Measurements from ENCODE around the gene COG8.
"Not testable (repeated sequence)": the region's sequence is repeated elsewhere in the genome, so short reads cannot be mapped to it uniquely, and the experiment has no call there.

Gene COG8, protein sequence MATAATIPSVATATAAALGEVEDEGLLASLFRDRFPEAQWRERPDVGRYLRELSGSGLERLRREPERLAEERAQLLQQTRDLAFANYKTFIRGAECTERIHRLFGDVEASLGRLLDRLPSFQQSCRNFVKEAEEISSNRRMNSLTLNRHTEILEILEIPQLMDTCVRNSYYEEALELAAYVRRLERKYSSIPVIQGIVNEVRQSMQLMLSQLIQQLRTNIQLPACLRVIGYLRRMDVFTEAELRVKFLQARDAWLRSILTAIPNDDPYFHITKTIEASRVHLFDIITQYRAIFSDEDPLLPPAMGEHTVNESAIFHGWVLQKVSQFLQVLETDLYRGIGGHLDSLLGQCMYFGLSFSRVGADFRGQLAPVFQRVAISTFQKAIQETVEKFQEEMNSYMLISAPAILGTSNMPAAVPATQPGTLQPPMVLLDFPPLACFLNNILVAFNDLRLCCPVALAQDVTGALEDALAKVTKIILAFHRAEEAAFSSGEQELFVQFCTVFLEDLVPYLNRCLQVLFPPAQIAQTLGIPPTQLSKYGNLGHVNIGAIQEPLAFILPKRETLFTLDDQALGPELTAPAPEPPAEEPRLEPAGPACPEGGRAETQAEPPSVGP

DNA sequence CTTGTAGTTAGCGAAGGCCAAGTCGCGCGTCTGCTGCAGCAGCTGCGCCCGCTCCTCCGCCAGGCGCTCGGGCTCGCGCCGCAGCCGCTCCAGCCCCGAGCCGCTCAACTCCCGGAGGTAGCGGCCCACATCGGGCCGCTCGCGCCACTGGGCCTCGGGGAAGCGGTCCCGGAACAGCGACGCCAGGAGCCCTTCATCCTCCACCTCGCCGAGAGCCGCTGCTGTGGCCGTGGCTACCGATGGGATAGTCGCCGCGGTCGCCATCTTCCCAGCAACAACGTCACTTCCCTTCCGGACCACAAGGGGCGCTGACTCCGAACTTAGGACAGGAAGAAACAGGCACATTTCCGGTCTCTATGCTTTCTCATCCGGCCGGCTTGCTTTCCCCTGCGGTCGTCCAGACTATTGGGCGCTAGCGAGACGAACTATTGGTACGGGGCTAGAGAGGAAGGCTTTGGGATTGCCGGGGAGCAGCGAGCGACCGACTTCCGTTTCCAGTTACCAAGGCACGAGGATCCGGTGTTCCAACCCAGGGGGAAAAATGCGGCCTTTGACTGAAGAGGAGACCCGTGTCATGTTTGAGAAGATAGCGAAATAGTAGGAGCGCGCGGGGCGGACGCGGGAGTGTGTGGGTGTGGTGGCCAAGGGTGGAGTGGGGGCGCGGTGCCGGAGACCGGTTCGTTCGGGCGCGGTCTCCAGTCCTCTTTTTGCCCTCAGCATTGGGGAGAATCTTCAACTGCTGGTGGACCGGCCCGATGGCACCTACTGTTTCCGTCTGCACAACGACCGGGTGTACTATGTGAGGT lies at the start of gene COG8, which contains the start of gene NIP7:
Gene COG8 (minus strand): TSS at position 276 of the 806 bp plus-strand sequence. CDS start 12 bp downstream, at position 264.
Gene NIP7 (plus strand): TSS at position 484 of the 806 bp plus-strand sequence. CDS start 58 bp downstream, at position 542.
- peak; percentile 99 for DNase-seq

DNA sequence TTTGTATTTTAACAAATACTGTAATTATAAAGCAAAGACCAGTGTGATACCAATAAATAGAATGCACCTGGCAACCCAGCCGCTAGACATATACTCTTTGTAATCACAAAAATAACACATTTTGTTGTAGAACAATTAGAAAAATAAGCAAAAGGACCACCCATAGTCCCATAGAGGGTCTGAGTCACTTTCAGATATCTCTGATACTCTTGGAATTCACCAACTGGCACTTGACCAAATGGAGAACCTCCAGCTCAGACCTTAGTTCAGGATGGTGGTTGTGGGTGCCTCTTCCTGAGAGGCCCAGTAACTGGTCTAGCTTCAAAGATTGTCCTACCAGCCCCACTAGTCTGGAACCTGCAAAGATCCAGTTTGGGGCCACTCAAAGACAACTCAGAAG lies 47.2 kb upstream of the COG8 start:
- DNase-seq: no peak

DNA sequence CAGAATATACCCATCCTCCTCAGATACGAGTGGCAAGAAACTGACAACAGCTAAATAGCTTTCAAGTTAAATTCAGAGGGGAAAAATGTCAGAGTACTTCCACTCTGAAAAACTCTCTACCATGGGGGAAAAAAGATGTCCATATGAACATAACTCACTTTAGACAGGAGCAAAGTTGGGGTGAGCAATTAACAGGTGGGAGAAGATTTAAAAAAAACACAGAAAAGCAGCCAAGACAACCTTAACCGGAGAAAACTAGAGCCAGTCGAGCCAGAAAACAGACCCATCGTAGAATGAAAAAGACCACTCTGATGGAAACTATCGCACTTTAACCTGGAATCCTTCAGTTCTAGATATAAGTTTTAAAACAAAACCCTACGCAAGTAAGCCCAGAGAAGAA lies 45.6 kb upstream of the COG8 start:
- DNase-seq: no peak

DNA sequence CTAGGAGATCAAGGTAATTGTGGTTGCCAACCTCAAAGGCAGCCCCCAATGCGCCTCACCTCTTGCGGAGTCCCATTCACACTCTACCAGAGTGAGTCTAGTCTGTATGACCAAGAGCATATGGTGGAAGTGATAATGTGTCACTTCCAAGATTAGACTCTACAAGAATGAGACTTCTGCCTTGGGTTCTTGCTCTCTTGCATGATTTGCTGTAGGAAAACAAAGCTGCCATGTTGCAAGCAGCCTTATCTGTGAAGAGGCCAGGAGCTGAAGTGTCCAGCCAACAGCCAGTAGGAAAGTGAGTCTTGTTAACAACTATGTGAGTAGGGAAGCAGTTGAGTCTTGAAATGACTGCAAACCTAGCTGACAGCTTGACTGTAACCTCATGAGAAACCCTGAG lies 43.1 kb upstream of the COG8 start:
- DNase-seq: no peak

- peak; percentile 56 for DNase-seq
Measured at GRCh38 chr16:69381231-69381630, 41.9 kb upstream of the COG8 start.

- no peak for DNase-seq
Measured at GRCh38 chr16:69378760-69379159, 39.4 kb upstream of the COG8 start.

GRCh38 chr16:69378036-69378435 lies 38.7 kb upstream of the COG8 start:
- DNase-seq: no peak

DNA sequence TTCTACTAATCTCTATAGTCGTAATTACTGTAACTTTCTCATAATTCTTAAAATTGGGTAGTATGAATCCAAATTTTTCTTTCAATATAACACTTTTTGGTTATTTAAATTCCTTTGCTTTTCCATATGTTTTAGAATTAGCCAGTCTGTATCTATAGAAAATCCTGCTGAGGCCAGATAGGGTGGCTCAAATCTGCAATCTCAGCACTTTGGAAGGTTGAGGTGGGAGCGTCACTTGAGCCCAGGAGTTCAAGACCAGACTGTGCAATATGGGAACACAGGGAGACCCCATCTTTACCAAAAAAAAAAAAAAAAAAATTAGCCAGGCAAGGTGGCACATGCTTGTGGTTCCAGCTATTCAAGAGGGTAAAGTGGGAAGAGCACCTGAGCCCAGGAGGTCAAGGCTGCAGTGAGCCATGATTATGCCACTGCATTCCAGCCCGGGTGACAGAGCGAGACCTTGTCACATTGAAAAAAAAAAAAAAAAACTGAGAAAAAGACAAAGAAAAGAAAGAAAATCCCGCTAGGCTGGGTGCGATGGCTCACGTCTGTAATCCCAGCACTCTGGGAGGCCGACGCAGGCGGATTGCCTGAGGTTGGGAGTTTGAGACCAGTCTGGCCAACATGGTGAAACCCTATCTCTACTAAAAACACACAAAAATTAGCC lies 37.2 kb upstream of the COG8 start:
- no peak for DNase-seq

- DNase-seq: no peak
Measured at GRCh38 chr16:69373019-69373418, 33.7 kb upstream of the COG8 start.

DNA sequence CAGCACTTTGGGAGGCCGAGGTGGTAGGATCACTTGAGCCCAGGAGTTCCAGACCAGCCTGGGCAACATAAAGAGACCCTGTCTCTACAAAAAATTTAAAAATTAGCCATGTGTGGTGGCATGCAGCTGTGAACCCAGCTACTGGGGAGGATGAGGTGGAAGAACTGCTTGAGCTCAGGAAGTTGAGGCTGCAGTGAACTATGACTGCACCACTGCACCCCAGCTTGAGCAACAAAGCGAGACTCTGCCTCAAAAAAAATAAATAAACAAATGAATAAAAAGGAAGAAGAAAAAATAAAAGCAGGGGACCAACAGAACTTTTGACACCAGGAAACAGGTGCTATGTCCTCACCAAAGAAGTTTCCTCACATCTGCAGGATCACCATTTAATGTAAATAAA lies 32.2 kb upstream of the COG8 start:
- no peak for DNase-seq

DNA sequence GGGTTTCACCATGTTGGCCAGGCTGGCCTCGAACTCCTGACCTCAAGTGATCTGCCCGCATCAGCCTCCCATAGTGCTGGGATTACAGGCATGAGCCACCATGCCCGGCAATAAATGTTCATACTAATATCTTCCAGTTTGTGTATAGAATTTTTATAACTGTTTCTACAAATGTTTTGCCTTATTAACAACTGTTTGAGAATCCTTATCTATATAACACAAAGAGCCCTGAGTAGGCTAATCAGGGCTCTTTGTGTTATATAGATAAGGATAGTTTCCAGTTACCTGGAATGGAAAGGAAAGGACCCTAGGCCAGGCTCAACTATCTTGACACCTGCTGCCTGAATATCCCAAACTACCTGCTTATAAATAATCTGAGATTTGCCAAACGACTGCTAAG lies 29.5 kb upstream of the COG8 start:
- DNase-seq: no peak

- peak; percentile 11 for DNase-seq
Measured at GRCh38 chr16:69367980-69368379, 28.6 kb upstream of the COG8 start.

- no peak for DNase-seq
Measured at GRCh38 chr16:69366431-69366830, 27.1 kb upstream of the COG8 start.

- DNase-seq: no peak
Measured at GRCh38 chr16:69365901-69366300, 26.5 kb upstream of the COG8 start.

DNA sequence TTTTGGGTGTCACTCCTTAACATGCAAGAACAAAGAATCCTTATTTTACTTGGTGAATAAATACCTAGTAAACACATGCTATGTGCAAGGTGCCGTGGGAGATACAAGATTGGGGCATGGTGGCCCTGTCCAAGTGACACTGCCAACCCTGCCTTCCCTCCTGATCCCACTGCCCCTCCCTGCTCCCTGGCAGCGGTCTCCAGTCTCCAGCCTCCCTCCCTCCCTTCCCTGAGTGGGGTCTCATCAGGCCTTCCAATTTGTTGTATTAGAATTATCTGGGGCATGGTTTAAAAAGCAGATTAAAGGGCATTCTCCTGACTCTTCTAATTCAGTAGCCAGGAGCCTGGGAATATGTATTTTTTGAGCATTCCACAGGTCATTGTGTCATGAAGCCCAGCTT lies 24.7 kb upstream of the COG8 start:
- no peak for DNase-seq

- DNase-seq: no peak
Measured at GRCh38 chr16:69363281-69363717, 23.9 kb upstream of the COG8 start.

DNA sequence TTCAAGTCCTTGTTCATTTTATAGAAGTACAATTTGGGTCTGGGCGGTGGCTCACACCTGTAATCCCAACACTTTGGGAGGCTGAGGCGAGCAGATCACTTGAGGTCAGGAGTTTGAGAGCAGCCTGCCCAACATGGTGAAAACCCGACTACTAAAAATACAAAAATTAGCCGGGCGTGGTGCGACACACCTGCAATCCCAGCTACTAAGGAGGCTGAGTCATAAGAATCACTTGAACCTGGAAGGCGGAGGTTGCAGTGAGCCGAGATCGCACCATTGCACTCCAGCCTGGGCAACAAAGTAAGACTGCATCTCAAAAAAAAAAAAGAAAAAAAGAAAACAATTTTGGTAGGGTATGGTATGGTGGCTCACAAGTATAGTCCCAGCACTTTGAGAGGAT lies 20.7 kb upstream of the COG8 start:
- not testable (repeated sequence) for DNase-seq

DNA sequence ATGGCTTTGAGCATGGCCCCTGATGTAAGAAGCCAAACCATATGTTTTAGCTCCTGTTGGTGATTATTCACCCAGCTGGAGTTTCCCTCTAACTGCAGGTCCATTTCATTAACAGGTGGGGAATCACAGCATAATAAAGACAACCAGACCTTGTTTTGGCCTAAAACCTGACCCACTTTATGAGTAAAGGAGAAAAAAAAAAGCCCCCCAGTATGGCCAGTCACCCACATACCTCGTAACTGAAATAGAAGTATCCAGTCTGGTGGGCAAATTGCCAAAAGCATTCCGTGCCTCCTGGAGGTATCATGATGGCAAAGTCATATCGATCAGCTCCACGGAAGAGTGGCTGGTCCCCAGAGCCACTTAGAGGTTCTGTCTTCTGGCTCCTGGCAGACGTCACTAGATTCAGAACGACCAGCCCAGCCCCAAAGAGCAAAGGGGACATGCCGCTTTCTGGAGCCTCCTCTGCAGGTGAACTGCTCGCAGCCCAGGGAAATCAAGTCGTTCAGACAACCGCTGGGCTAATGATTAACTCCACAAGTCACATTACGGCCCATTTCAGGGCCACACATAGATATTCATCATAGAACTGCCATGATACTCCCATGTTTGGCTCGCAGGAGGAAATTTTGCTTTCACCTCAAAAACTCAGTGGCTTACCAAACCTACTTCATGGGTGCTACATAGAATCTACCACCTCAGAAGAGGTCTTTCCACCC lies 12.1 kb upstream of the COG8 start, which contains the start of gene TMED6:
Gene TMED6 (minus strand): TSS at position 478 of the 719 bp plus-strand sequence. CDS start 33 bp downstream, at position 445.
- DNase-seq: no peak

GRCh38 chr16:69350536-69351133 lies 11.3 kb upstream of the COG8 start:
- no peak for DNase-seq

GRCh38 chr16:69349536-69349935 lies 10.2 kb upstream of the COG8 start:
- no peak for DNase-seq

- DNase-seq: no peak
Measured at GRCh38 chr16:69348222-69348621, 8.9 kb upstream of the COG8 start.

- no peak for DNase-seq
Measured at GRCh38 chr16:69346683-69347082, 7.3 kb upstream of the COG8 start.
